ENCODE results near the gene PDZD11.
"Not testable (repeated sequence)": the region's sequence is repeated elsewhere in the genome, so short reads cannot be mapped to it uniquely, and the experiment has no call there.

PDZD11 gene

DNA sequence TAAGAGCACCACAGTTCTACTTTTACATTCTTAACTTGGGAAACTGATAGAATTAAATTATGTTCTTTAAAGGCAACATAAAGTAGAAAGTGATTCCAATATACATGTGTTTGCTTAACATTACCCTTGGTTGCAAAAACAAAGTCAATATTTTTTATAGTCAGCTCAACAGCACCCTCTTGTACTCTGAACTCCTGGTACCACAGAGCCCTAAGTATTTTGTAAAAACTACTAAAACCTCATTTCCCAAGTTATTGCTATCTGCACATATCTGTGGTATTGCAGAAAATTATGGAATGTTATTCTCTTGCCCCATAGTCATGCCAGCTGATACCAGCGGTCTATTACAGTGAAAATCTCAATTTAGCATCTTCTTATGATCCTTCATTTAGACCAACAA is 3.1 kb upstream of the PDZD11 start:
- Histone ChIP-seq H3K9ac (ENCODE audit: low read depth, low read length) (no peak overlapping the region), H3K27ac (ENCODE audit: low read length) (no peak overlapping the region), H3K4me3 (ENCODE audit: low read length) (no peak overlapping the region), H3K27me3 (ENCODE audit: insufficient read depth, low read length) (no peaks in the 10 kb centered on the region), H3K4me1 (ENCODE audit: insufficient read depth, low read length) (0 out of 2 replicates have a peak, but pooled peaks cover 4% of the 10 kb centered on the region), H3K9me3 (ENCODE audit: insufficient read depth, low read depth, low read length) (no peaks in the 10 kb centered on the region), H3K36me3 (ENCODE audit: insufficient read depth, low read depth, low read length) (peaks cover 37% of the 10 kb centered on the region)

DNA sequence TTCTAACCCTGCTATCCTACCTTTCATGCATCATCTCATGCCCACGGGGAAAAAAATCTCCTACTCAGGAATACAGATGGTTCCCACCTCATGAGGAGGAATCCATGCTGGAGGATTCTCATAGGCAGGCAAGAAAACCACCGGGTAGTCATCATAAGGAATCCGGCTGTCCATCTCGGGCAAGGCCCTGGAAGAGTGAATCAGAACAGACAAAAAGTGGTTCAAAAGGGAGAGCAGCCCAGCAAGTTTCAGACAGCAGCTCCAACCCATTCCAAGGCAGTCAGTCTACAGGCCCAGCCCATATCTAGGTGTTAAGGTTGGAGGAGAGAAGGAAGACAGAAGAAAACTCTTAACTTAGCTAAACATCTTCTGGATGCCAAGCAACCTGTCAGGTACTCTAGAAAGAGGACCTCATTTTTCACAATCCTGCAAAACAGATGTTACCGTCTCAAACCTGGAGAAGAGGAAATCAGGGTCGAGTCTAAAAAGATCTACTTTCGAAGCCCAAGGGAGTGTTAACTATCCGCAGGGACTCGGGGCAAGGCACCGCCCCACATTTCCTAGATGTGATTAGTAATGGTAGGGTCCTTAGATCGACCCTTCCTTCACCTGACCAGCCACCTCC is 447 bp downstream of the PDZD11 start:
- Histone ChIP-seq H3K36me3 (ENCODE audit: insufficient read depth, low read depth, low read length) (peaks cover 37% of the 10 kb centered on the region), H3K9ac (ENCODE audit: low read depth, low read length) (peak overlapping the region; percentile 94), H3K9me3 (ENCODE audit: insufficient read depth, low read depth, low read length) (no peaks in the 10 kb centered on the region), H3K27ac (ENCODE audit: low read length) (no peak overlapping the region), H3K4me1 (ENCODE audit: insufficient read depth, low read length) (0 out of 2 replicates have a peak, but pooled peaks cover 4% of the 10 kb centered on the region), H3K27me3 (ENCODE audit: insufficient read depth, low read length) (no peaks in the 10 kb centered on the region), H3K4me3 (ENCODE audit: low read length) (peak overlapping the region; percentile 94)

DNA sequence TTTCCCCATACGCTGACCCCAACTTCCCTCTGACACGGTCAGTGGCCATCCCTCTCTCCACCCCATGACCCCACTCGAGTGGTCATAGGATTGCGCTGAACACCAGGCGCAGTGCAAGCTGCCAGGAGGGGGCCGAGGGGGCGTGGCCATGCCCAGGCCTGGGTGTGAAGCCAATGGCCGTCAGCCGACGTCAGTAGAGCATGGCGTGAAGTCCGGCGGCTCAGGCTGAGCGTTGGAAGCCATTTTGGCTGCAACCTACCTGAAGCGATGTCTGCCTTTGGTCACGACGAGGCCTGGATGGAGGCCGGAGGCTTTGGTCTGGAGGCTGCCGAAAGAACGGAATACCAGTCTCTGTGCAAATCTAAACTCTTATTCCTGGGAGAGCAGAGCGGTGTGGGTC is 7.8 kb downstream of the PDZD11 start, which contains the start of gene RAB41:
Gene RAB41 (plus strand): TSS at position 222 of the 400 bp plus-strand sequence. CDS start 46 bp downstream, at position 268.
- no peaks in the 10 kb centered on the region for H3K9me3 ChIP-seq (ENCODE audit: insufficient read depth, low read depth, low read length)
- peaks cover 11% of the 10 kb centered on the region for H3K36me3 ChIP-seq (ENCODE audit: insufficient read depth, low read depth, low read length)
- H3K27me3 ChIP-seq (ENCODE audit: insufficient read depth, low read length) = no peaks in the 10 kb centered on the region
- H3K9ac ChIP-seq (ENCODE audit: low read depth, low read length) = no peak within 1 kb of the TSS
- H3K4me1 ChIP-seq (ENCODE audit: insufficient read depth, low read length) = no peaks in the 10 kb centered on the region
- H3K4me3 ChIP-seq (ENCODE audit: low read length) = no peak within 1 kb of the TSS
- no peak within 1 kb of the TSS for H3K27ac ChIP-seq (ENCODE audit: low read length)

DNA sequence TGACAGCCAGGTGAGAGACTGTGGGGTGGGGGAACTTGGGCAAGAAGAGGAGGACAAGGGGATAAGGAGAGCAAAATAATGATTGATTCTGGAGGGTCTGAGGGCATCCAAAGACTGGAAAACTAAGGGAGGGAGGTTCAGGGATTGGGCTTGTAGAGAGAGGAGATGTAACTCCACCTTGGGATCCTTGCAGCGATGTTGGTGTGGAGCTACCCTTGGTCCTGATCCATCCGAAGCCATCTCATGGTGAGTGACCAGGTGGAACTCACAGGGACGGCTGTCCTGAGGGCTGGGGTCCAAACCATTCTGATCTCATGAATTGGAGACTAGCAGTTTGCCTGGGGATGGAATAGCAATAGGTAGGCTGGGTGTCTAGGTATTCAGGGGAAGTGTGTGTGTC is 9.2 kb downstream of the PDZD11 start:
- no peak overlapping the region for H3K27ac ChIP-seq (ENCODE audit: low read length)
- no peaks in the 10 kb centered on the region for H3K9me3 ChIP-seq (ENCODE audit: insufficient read depth, low read depth, low read length)
- no peaks in the 10 kb centered on the region for H3K4me1 ChIP-seq (ENCODE audit: insufficient read depth, low read length)
- no peaks in the 10 kb centered on the region for H3K36me3 ChIP-seq (ENCODE audit: insufficient read depth, low read depth, low read length)
- no peaks in the 10 kb centered on the region for H3K27me3 ChIP-seq (ENCODE audit: insufficient read depth, low read length)
- H3K9ac ChIP-seq (ENCODE audit: low read depth, low read length) = no peak overlapping the region
- no peak overlapping the region for H3K4me3 ChIP-seq (ENCODE audit: low read length)

DNA sequence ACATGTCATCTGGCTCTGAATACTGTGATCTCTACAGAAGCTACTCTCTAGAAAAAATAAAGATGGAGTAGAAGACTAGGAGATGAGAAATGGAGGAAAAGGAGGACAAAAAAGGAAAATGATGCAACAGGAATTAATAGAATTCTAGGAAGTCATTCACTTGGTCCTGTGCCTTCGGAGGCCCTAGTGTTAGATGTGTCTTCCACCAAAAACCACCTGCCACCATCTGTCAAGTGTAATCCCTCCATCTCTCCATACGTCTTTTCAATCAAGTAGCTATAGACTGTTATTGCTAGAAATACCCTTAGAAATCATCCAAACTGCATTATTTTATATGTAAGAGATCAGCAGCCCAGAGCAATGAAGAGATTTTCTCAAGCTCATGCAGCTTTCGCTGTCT is 10.6 kb downstream of the PDZD11 start:
- H3K27me3 ChIP-seq (ENCODE audit: insufficient read depth, low read length) = no peaks in the 10 kb centered on the region
- H3K4me1 ChIP-seq (ENCODE audit: insufficient read depth, low read length) = no peaks in the 10 kb centered on the region
- H3K4me3 ChIP-seq (ENCODE audit: low read length) = no peak overlapping the region
- H3K9me3 ChIP-seq (ENCODE audit: insufficient read depth, low read depth, low read length) = no peaks in the 10 kb centered on the region
- no peak overlapping the region for H3K27ac ChIP-seq (ENCODE audit: low read length)
- no peak overlapping the region for H3K9ac ChIP-seq (ENCODE audit: low read depth, low read length)
- no peaks in the 10 kb centered on the region for H3K36me3 ChIP-seq (ENCODE audit: insufficient read depth, low read depth, low read length)

DNA sequence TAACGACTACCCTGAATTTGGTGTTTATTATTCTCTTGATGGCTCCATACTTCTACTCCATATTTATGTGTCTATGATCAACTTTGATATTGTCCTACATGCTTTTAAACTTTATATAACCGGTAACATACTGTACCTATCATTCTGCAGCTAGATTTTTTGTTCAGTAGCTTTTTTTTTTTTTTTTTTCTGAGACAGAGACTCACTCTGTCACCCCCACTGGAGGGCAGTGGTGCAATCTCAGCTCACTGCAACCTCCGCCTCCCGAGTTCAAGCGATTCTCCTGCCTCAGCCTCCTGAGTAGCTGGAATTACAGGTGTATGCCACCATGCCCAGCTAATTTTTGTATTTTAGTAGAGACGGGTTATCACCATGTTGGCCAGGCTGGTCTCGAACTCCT is 15.7 kb downstream of the PDZD11 start:
- not testable (repeated sequence) for H3K27ac ChIP-seq (ENCODE audit: low read length); H3K4me1 ChIP-seq (ENCODE audit: insufficient read depth, low read length); H3K9ac ChIP-seq (ENCODE audit: low read depth, low read length); H3K4me3 ChIP-seq (ENCODE audit: low read length); H3K9me3 ChIP-seq (ENCODE audit: insufficient read depth, low read depth, low read length); H3K27me3 ChIP-seq (ENCODE audit: insufficient read depth, low read length); H3K36me3 ChIP-seq (ENCODE audit: insufficient read depth, low read depth, low read length)

DNA sequence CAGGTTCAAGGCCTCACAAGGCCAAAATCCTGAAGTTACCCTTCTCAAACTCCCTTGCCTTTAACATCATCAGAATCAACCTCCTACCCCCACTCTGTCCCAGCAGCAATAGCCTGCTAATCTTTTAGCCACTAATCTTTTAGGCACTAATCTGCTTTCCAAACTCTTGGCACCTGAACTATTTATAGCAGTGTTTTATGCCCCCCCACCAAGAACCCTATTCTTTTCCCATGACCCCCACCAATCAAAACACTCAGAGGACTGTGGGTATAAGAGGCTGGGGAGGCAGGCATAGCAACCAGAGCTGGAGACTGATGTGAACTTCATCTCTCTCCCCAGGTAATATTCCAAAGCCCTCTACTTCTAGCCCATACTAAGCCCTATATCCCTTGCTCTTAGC is 21.7 kb downstream of the PDZD11 start, which contains the start of gene ARR3:
Gene ARR3 (plus strand): TSS at position 301 of the 400 bp plus-strand sequence. CDS start 1,052 bp downstream, outside the sequence.
- Histone ChIP-seq H3K9me3 (ENCODE audit: insufficient read depth, low read depth, low read length) (no peaks in the 10 kb centered on the region), H3K36me3 (ENCODE audit: insufficient read depth, low read depth, low read length) (no peaks in the 10 kb centered on the region), H3K27ac (ENCODE audit: low read length) (no peak within 1 kb of the TSS), H3K27me3 (ENCODE audit: insufficient read depth, low read length) (no peaks in the 10 kb centered on the region), H3K4me1 (ENCODE audit: insufficient read depth, low read length) (no peaks in the 10 kb centered on the region), H3K4me3 (ENCODE audit: low read length) (no peak within 1 kb of the TSS), H3K9ac (ENCODE audit: low read depth, low read length) (no peak within 1 kb of the TSS)

DNA sequence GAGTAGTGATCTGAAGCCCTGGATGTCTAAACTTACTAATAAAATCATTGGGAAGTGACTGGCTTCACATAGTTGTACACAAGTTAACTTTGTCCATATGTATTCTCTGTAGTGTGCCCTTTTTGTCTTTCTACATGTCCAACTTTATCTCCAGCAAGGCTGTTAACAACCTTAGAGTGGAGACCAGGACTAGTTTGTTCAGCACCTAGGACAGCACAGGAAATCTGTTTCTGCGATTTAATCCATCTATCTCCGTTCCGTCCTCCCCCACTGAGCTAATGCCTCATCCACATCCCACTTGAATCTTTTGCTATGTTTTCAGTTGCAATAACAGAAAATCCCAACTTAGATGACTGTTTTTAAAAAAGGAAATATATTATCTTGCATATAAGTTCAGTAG is 24.9 kb downstream of the PDZD11 start:
- Histone ChIP-seq H3K36me3 (ENCODE audit: insufficient read depth, low read depth, low read length) (no peaks in the 10 kb centered on the region), H3K27me3 (ENCODE audit: insufficient read depth, low read length) (no peaks in the 10 kb centered on the region), H3K27ac (ENCODE audit: low read length) (no peak overlapping the region), H3K9me3 (ENCODE audit: insufficient read depth, low read depth, low read length) (no peaks in the 10 kb centered on the region), H3K9ac (ENCODE audit: low read depth, low read length) (no peak overlapping the region), H3K4me3 (ENCODE audit: low read length) (no peak overlapping the region), H3K4me1 (ENCODE audit: insufficient read depth, low read length) (no peaks in the 10 kb centered on the region)

DNA sequence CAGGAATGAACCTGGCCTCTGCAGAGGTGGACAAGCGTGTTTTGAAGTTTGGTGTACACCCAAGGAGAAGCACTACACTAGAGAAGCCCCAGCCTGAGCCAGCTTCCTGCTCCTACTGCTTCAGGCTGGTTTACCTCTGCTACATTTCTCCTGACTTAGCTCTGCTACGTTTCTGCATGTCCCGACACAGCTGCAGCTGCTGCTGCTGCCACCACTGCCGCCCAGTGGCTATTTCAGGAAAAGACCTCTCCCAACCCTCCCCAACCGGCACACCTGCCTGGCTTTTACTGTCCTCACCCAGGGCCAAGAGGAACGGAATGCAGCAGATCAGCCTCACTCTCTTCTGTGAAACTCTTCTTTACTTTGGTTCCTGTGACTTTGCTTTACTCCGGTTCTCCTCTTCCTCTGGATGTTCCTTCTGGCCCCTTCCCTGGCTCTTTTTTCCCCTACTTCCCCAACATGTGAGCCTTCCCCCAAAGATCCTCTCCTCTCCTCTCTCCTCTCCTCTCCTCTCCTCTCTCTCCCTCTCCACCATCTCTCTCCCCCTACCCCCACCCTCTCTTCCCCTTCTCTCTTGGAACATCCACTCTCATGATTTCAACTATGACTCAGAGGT is 26.7 kb downstream of the PDZD11 start:
- Histone ChIP-seq H3K4me3 (ENCODE audit: low read length) (no peak overlapping the region), H3K9me3 (ENCODE audit: insufficient read depth, low read depth, low read length) (no peaks in the 10 kb centered on the region), H3K36me3 (ENCODE audit: insufficient read depth, low read depth, low read length) (no peaks in the 10 kb centered on the region), H3K9ac (ENCODE audit: low read depth, low read length) (no peak overlapping the region), H3K27ac (ENCODE audit: low read length) (no peak overlapping the region), H3K4me1 (ENCODE audit: insufficient read depth, low read length) (no peaks in the 10 kb centered on the region), H3K27me3 (ENCODE audit: insufficient read depth, low read length) (no peaks in the 10 kb centered on the region)

DNA sequence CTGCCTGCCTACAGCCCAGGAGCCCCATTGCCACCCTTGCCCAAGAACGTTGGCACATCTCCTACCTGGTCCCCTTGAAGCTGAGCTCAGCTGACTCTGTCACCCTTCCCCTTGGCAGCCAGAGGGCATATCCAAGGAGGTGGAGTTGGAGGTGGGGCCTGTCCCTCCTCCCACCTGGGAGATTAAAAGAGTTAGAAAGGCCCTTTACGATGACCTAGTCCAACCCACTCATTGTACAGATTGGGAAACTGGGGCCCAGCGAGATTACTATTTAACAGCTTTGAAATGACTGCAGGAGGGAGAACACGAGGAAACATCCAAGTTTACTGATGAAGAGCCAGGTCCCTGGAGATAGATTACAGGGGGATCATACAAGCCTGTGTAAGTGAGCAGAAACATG is 29.6 kb downstream of the PDZD11 start, which contains the start of gene P2RY4:
Gene P2RY4 (minus strand): TSS at position 101 of the 400 bp plus-strand sequence. CDS start 580 bp downstream, outside the sequence.
- no peak within 1 kb of the TSS for H3K9ac ChIP-seq (ENCODE audit: low read depth, low read length)
- no peak within 1 kb of the TSS for H3K27ac ChIP-seq (ENCODE audit: low read length)
- H3K36me3 ChIP-seq (ENCODE audit: insufficient read depth, low read depth, low read length) = no peaks in the 10 kb centered on the region
- H3K27me3 ChIP-seq (ENCODE audit: insufficient read depth, low read length) = no peaks in the 10 kb centered on the region
- no peaks in the 10 kb centered on the region for H3K9me3 ChIP-seq (ENCODE audit: insufficient read depth, low read depth, low read length)
- no peak within 1 kb of the TSS for H3K4me3 ChIP-seq (ENCODE audit: low read length)
- no peaks in the 10 kb centered on the region for H3K4me1 ChIP-seq (ENCODE audit: insufficient read depth, low read length)

DNA sequence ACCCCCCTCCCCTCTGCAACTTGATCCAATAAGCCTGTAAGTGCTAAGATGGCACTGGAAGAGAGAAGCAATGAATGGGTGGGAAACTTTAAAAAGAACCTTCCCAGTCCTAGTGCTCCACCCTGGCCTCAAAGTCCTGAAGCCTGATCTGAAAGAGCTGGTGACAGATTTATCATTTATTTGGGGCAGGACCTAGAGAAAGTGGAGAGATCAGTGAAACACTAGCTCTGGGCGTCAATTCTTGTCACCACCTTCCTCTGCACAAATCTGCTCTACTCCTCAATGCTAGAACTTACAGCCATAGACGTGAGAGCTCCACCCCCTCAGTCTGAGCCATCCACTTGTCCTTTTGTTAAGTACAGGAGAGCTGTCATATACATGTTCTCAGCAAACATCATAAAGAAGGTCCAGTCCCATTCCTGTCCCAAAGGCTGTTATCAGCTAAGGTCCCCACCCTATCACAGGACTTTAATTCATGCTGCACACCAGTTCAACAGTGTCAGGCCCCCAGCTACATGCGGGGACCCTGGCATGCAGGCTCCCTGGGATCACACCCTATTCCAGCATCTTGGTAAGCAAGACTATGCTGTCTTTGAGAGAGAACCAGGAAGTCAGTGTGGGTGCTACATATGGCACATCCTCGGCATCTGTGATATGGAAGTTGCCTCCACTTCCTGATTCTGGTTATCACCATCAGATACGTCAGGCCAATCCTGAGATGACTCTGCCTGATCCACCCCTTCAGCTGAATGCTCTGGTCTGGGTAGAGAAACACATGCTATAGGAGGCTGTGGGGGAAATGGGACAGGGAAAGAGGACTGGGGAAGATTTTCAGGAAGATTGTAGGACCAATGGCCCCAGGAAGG is 32.1 kb downstream of the PDZD11 start:
- no peaks in the 10 kb centered on the region for H3K9me3 ChIP-seq (ENCODE audit: insufficient read depth, low read depth, low read length)
- no peaks in the 10 kb centered on the region for H3K4me1 ChIP-seq (ENCODE audit: insufficient read depth, low read length)
- no peak overlapping the region for H3K9ac ChIP-seq (ENCODE audit: low read depth, low read length)
- H3K36me3 ChIP-seq (ENCODE audit: insufficient read depth, low read depth, low read length) = no peaks in the 10 kb centered on the region
- no peak overlapping the region for H3K27ac ChIP-seq (ENCODE audit: low read length)
- H3K4me3 ChIP-seq (ENCODE audit: low read length) = no peak overlapping the region
- no peaks in the 10 kb centered on the region for H3K27me3 ChIP-seq (ENCODE audit: insufficient read depth, low read length)
